Activated CD4-positive, CD25-positive, alpha-beta regulatory T cell treated with anti-CD3 and anti-CD28 coated beads, Interleukin-2, amount 50 U/mL, for 16 hours (primary cell): ENCODE results near the gene SEBOX.
A peak's percentile ranks its signal among the peaks of the same experiment; 100 is the strongest.
"Not testable (repeated sequence)": the region's sequence is repeated elsewhere in the genome, so short reads cannot be mapped to it uniquely, and the experiment has no call there.

Source experiments
- DNase-seq: peaks from one replicate; pipeline ENCODE4 v3.0.0-alpha.2; 2020; ENCODE audit warnings: low read depth, low spot score

SEBOX gene

GRCh38 chr17:28340374-28340773 lies 24.6 kb downstream of the SEBOX start:
- no peak for DNase-seq

- no peak for DNase-seq
These were observed 25.6 kb downstream of the SEBOX start for GRCh38 chr17:28339431-28339830.

GRCh38 chr17:28338769-28339212 lies 26.2 kb downstream of the SEBOX start:
- not testable (repeated sequence) for DNase-seq

GRCh38 chr17:28338056-28338768 lies 26.8 kb downstream of the SEBOX start:
- DNase-seq = no peak

GRCh38 chr17:28335959-28336871 lies 28.8 kb downstream of the SEBOX start:
- no peak for DNase-seq

- DNase-seq = peak; percentile 97
These were observed 29.6 kb downstream of the SEBOX start, which contains the start of the genes IFT20 and TNFAIP1 for GRCh38 chr17:28335201-28335958. Gene IFT20, minus strand, starts transcription at chr17:28335472. Its CDS starts 3,487 bp downstream, at chr17:28331985. Gene TNFAIP1, plus strand, starts transcription at chr17:28335761. Its CDS starts 3,761 bp downstream, at chr17:28339522.

- no peak for DNase-seq
These were observed 30.3 kb downstream of the SEBOX start for GRCh38 chr17:28334666-28335200.

GRCh38 chr17:28334171-28334570 lies 30.8 kb downstream of the SEBOX start:
- no peak for DNase-seq

- DNase-seq = no peak
These were observed 31.8 kb downstream of the SEBOX start for GRCh38 chr17:28333083-28333746.

- no peak for DNase-seq
These were observed 33.0 kb downstream of the SEBOX start for GRCh38 chr17:28331891-28332420.

- no peak for DNase-seq
These were observed 34.3 kb downstream of the SEBOX start for GRCh38 chr17:28330671-28331070.

- DNase-seq = no peak
These were observed 36.7 kb downstream of the SEBOX start for GRCh38 chr17:28328325-28328724.

- no peak for DNase-seq
These were observed 37.3 kb downstream of the SEBOX start for GRCh38 chr17:28327709-28328108.

- no peak for DNase-seq
These were observed 37.9 kb downstream of the SEBOX start for GRCh38 chr17:28327031-28327607.

GRCh38 chr17:28326114-28326513 lies 38.9 kb downstream of the SEBOX start:
- DNase-seq = no peak

- no peak for DNase-seq
These were observed 39.8 kb downstream of the SEBOX start for GRCh38 chr17:28325211-28325610.

GRCh38 chr17:28324781-28325180 lies 40.2 kb downstream of the SEBOX start:
- DNase-seq = no peak

GRCh38 chr17:28324267-28324745 lies 40.7 kb downstream of the SEBOX start:
- no peak for DNase-seq

GRCh38 chr17:28320215-28321061 lies 44.6 kb downstream of the SEBOX start:
- DNase-seq = no peak
